ENCODE data around the gene FLYWCH1.

FLYWCH1 gene, protein sequence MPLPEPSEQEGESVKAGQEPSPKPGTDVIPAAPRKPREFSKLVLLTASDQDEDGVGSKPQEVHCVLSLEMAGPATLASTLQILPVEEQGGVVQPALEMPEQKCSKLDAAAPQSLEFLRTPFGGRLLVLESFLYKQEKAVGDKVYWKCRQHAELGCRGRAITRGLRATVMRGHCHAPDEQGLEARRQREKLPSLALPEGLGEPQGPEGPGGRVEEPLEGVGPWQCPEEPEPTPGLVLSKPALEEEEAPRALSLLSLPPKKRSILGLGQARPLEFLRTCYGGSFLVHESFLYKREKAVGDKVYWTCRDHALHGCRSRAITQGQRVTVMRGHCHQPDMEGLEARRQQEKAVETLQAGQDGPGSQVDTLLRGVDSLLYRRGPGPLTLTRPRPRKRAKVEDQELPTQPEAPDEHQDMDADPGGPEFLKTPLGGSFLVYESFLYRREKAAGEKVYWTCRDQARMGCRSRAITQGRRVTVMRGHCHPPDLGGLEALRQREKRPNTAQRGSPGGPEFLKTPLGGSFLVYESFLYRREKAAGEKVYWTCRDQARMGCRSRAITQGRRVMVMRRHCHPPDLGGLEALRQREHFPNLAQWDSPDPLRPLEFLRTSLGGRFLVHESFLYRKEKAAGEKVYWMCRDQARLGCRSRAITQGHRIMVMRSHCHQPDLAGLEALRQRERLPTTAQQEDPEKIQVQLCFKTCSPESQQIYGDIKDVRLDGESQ

GRCh38 chr16:2911638-2912329 lies at the start of gene FLYWCH1:
FLYWCH1 (plus strand) TSS chr16:2911931; CDS start chr16:2929686, 17,755 bp downstream.
- DNase-seq (ENCODE audit: low read depth in 2 of 2), result peak; percentile 98 to 99

DNA sequence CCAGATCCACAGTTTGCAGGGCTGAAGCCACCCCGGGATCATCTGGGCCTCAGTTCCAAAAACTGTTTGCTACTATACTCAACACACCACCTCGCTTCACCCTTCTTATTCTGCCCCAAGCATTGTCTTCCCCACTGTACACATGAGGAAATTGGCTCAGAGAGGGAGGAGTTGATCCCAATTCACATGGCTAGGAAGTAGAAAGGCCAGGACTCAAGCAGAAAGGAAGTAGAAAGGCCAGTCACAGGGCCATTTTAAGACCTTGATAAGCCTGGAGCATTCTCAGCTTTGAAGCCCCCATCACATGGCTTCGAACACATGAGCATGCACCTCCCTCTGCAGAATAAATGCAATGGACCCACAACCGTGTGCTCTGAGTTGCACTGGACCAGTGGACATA lies 46.1 kb upstream of the FLYWCH1 start:
- no peak for DNase-seq (ENCODE audit: low read depth in 2 of 2)

GRCh38 chr16:2866431-2866830 lies 45.3 kb upstream of the FLYWCH1 start:
- DNase-seq (ENCODE audit: low read depth in 2 of 2), result no peak

DNA sequence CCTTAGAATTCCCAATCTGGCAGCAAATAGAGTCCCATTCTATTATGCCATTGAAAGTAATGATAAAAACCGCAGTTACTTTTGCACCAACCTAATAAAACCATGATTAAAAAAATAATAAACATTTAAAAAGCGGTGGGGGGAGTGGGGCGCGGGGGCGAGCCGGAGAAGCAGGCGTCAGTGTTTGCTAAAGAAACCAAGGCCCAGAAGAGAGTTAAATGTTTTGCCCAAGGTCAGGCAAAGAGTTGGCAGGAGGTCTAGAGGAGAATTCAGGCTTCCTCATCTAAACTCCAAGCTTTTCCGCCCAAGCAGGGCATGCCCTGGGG lies 44.1 kb upstream of the FLYWCH1 start:
- no peak for DNase-seq (ENCODE audit: low read depth in 2 of 2)

- DNase-seq (ENCODE audit: low read depth in 2 of 2), result peak; percentile 89 to 90
Observed at GRCh38 chr16:2867987-2868789, 43.5 kb upstream of the FLYWCH1 start.

GRCh38 chr16:2871926-2872325 lies 39.8 kb upstream of the FLYWCH1 start:
- no peak for DNase-seq (ENCODE audit: low read depth in 2 of 2)

DNA sequence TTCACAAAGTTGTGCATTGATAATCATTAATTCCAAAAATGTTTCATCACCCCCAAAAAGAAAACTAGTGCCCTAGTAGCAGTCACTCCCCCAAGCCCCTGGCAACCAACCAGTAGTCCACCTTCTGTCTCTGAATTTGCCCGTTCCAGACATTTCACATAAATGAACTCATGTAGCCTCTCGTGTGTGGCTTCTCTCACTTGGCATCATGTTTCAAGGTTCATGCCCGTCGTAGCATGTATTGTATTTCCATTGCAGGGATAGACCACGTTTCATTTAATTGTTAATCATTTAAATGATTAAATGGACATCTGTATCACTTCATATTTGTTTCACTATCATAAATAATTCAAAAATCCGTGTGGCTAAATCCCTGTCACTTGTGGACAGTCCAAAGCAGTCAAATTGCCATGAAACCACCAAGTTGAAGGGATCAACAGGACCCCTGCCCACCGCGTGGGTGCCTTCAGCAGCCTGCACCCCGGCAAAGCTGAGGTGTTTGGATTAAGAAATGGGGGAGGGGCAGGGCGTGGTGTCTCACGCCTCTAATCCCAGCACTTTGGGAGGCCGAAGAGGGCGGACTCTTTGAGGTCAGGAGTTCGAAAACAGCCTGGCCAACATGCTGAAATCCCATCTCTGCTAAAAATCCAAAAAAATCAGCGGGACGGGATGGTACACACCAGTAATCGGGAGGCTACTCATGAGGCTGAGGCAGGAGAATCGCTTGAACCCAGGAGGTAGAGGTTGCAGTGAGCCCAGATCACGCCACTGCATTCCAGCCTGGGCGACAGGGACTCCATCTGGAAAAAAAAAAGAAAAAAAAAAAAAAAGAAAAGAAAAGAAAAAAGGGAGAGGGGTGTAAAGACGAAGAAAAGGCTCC lies 37.5 kb upstream of the FLYWCH1 start:
- DNase-seq (ENCODE audit: low read depth in 2 of 2), result no peak

DNA sequence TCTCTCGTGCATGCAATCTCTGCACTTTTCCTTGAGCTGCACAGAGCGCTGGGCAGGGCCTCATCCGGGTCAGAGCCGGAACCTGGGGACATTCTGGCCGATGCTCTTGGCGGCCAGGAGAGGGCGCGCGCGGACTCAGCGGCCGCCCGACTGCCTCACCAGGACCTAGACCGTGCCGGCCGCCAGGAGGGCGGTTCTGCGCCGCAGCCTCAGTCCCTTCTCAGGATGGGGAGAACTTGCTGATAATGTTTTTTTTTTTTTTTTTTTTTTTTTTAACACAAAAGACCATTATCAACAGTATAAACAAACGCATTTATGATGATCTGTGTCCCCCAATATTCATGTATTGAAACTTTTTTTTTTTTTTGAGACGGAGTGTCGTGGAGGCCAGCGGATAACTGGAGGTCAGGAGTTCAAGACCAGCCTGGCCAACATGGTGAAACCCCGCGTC lies 36.8 kb upstream of the FLYWCH1 start:
- DNase-seq (ENCODE audit: low read depth in 2 of 2), result peak; percentile 24 to 43

GRCh38 chr16:2879854-2880508 lies 31.8 kb upstream of the FLYWCH1 start:
- DNase-seq (ENCODE audit: low read depth in 2 of 2), result no peak

DNA sequence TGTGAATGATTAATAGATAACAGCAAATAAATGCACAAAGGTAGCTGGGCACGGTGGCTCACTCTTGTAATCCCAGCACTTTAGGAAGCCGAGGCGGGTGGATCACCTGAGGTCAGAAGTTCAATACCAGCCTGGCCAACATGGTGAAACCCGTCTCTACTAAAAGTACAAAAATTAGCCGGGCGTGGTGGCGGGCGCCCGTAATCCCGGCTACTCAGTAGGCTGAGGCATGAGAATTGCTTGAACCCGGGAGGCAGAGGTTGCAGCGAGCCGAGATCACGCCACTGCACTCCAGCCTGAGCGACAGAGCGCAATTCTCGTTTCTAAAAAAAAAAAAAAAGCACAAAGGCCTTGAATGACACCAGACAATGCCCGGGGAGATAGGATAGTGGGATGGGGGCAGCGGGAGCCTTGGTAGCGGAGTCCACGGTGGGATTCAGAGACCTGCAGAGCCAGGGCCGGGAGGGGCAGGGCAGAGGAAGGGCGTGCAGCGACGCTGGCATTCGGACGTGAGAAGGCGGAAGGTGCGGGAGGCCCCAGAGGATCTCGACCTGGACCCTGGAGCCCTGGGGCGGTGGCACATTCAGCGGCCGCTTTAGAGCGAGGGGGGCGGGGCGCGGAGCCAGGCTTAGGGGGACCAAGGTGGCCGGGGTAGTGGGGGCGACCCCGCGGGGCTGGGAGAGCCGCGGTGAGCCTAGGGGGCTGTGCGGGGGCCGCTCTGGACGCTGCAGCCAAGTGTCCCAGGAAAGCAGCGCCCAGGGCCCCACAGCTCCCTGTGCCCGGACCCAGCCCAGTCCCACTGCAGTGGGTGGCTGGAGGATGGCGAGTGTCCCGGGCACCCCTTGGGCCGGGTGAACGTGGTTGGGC lies 29.7 kb upstream of the FLYWCH1 start:
- DNase-seq (ENCODE audit: low read depth in 2 of 2), result peak in 1 of 2 donors; percentile 3

DNA sequence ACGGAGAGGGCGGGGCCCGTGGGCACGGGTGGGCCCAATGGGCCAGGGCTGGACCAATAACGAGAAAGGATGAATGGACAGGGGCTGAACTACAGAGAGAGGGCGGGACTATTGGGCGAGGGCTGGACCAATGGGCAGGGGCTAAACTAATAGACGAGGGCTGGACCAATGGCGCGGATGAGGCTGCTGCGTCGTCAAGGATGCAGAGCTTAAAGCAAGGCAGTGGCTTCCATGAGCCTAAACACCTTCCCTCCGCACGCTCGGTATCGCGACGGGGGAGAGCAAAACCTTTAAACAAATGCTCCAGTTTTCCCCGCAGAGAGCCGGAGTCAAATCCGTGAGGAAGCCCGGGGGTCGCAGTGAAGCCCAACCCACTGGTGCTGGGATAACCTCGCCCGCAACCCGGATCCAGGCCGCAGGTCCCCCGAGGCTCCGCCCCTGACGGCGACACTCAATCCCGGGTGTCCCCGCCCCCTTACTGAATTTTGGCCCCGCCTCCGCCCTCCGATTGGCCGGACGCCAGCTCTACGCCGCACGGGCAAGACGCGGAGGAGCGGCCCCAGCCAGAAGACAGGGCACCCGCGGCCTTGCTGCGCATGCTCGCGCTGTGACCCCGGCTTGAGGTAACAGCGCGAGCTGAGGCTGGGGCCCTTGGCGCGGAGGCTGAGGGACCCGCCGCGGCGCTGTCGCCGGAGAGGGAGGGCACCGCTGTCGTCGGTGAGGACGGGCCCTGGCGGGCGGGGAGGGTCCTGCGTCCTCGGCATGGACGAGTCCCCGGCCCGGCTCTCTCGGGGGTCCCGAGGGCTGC lies 28.9 kb upstream of the FLYWCH1 start, which contains the start of gene FLYWCH2:
Gene FLYWCH2 (plus strand): TSS at position 566 of the 808 bp plus-strand sequence. CDS start 13,235 bp downstream, outside the sequence.
- DNase-seq (ENCODE audit: low read depth in 2 of 2), result peak; percentile 99 to 100

GRCh38 chr16:2883458-2883908 lies 28.2 kb upstream of the FLYWCH1 start:
- no peak for DNase-seq (ENCODE audit: low read depth in 2 of 2)

- DNase-seq (ENCODE audit: low read depth in 2 of 2), result no peak
Observed at GRCh38 chr16:2884041-2884451, 27.7 kb upstream of the FLYWCH1 start.

GRCh38 chr16:2894231-2894630 lies 17.5 kb upstream of the FLYWCH1 start:
- DNase-seq (ENCODE audit: low read depth in 2 of 2), result no peak

GRCh38 chr16:2895813-2896212 lies 15.9 kb upstream of the FLYWCH1 start:
- DNase-seq (ENCODE audit: low read depth in 2 of 2), result no peak

- DNase-seq (ENCODE audit: low read depth in 2 of 2), result no peak
Observed at GRCh38 chr16:2896480-2897010, 15.2 kb upstream of the FLYWCH1 start.

DNA sequence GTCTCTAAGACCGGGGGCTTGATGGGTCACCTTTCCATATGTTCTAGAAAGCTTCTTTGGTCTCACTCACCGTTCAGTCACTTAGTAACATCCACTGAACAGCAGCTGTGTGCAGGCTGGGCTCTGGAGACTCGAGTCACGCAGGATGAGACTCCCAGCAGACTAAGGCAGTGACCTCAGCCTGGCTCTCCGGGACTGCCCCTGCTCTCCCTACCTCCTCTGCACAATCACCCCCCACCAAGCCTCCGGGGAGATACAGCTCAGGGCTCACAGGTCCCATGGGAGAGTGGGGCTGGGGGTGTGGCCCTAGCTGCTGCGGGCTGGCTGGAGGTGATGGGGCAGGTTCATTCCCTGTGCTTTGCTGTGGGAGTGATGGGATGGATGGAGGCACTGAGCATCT lies 14.6 kb upstream of the FLYWCH1 start:
- DNase-seq (ENCODE audit: low read depth in 2 of 2), result no peak

Measured in stimulated activated CD8-positive, alpha-beta memory T cell treated with anti-CD3 and anti-CD28 coated beads, Interleukin-2, amount 100 ng/mL, for 1 hour (primary cell).